Stomach (tissue), 4 donors: ENCODE results near the gene ATP2A2.

Source experiments
- EP300 ChIP-seq: sonication (generic); formaldehyde crosslinking; IDR thresholded peaks from one replicate; pipeline ENCODE4 v1.6.1; 2017; ENCODE audit warnings: antibody characterized with exemption
- POLR2A ChIP-seq, 4 donors: fragments of 450-650 bp; IDR thresholded peaks; one replicate each; pipeline ENCODE4 v1.6.1; 2016; ENCODE audit warnings: antibody characterized with exemption in 4 of 4, control low read depth in 2 of 4, mild to moderate bottlenecking in 1 of 4, moderate library complexity in 1 of 4
- POLR2AphosphoS5 ChIP-seq, 3 donors: sonication (generic); formaldehyde crosslinking; IDR thresholded peaks; one replicate each; pipeline ENCODE4 v1.6.1; 2016; ENCODE audit warnings: antibody characterized with exemption in 3 of 3
- TF ChIP-seq, protein P1 (sequence below), 7 experiments: fragments of 450-650 bp in 4 of 7; fragments of 200-600 bp in 3 of 7; sonication (generic) in 3 of 7; IDR thresholded peaks; one replicate each; pipeline ENCODE4 v1.5.1; 2016 to 2019; ENCODE audit warnings: antibody characterized with exemption in 7 of 7, control low read depth in 2 of 7, mild to moderate bottlenecking in 1 of 7

DNA sequence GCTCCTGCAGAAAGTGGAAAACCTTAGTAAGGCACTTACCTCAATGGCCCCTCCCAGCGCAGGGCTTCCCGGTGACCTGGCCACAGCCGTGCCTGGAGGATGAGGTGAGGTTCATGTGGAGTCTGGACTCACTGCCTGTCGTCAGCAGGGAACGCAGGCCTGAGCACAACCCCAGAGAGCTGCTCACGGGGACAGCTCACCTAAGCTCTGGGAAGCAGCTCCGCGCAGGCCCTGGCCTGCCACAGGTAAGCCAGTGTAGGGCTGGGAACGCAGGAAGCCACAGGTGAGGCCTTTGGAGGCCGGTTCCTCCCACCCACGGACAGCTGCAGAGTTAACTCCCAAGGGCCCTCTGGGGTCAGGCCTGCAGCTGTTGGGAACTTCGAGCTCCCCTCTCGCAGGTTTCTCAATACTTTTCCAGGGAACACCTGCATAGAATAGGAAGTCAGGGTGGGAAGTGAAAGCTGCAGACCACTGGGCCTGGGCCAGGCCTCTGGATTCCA is 89.7 kb downstream of the ATP2A2 start:
- TF ChIP-seq, protein P1, sequence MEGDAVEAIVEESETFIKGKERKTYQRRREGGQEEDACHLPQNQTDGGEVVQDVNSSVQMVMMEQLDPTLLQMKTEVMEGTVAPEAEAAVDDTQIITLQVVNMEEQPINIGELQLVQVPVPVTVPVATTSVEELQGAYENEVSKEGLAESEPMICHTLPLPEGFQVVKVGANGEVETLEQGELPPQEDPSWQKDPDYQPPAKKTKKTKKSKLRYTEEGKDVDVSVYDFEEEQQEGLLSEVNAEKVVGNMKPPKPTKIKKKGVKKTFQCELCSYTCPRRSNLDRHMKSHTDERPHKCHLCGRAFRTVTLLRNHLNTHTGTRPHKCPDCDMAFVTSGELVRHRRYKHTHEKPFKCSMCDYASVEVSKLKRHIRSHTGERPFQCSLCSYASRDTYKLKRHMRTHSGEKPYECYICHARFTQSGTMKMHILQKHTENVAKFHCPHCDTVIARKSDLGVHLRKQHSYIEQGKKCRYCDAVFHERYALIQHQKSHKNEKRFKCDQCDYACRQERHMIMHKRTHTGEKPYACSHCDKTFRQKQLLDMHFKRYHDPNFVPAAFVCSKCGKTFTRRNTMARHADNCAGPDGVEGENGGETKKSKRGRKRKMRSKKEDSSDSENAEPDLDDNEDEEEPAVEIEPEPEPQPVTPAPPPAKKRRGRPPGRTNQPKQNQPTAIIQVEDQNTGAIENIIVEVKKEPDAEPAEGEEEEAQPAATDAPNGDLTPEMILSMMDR (IDR thresholded peaks at IDR 0.05): no peak
- TF ChIP-seq POLR2A (IDR thresholded peaks at IDR 0.05) (no peak), POLR2AphosphoS5 (IDR thresholded peaks at IDR 0.05) (no peak), EP300 (no peak)
